Endothelial cell of umbilical vein (primary cell): ENCODE data around the gene GPR137B. TPM values are rescaled to one million over a fixed set of nuclear protein-coding genes. Genes with fewer than 3 reads are reported as not detected.

Source experiments
- BruUV-seq: library from RNA; stranded (reverse); fragments of 400-500 nt; replicated peaks from 2 replicates; lab custom pipeline; 2021; lab: Mats Ljungman, UMichigan
- CTCF ChIA-PET: fragments of 300-600, 350-600 bp; sonication (Branson Sonifier 250); formaldehyde crosslinking; loops from one replicate; lab custom pipeline; 2021; ENCODE audit warnings: antibody characterized with exemption, inconsistent platforms; lab: Charles Lee
- POLR2A ChIA-PET: fragments of 300-600, 350-600 bp; sonication (Branson Sonifier 250); formaldehyde crosslinking; loops from one replicate; lab custom pipeline; 2021; ENCODE audit warnings: antibody characterized with exemption, inconsistent platforms; lab: Charles Lee
- DNase-seq: peaks from one replicate; pipeline ENCODE4 v3.0.0-alpha.2; 2011; ENCODE audit warnings: low read depth, low spot score
- FAIRE-seq: peaks from 2 replicates; lab custom pipeline; 2011; peaks lifted over from hg19 to GRCh38; lab: Jason Lieb, UNC
- H2AFZ ChIP-seq: 2 replicates; pipeline ENCODE4 v1.6.0; 2012; ENCODE audit warnings: low read depth, low read length, control low read depth, inconsistent platforms
- H3K27ac ChIP-seq: 2 replicates; pipeline ENCODE4 v1.5.1; 2011; ENCODE audit warnings: low read depth, mild to moderate bottlenecking, control low read depth, low read length, moderate library complexity; ENCODE audit not compliant: insufficient read depth
- H3K27me3 ChIP-seq, 2 experiments: 2 replicates each; pipeline versions ENCODE4 v1.6.0 to v1.6.1; 2011; ENCODE audit warnings: low read length in 2 of 2, mixed read lengths in 1 of 2; ENCODE audit not compliant: control insufficient read depth in 2 of 2, insufficient read depth in 2 of 2
- H3K36me3 ChIP-seq, 2 experiments: 2 replicates in 1 of 2; 3 replicates in 1 of 2; pipeline ENCODE4 v1.5.1; 2011; ENCODE audit warnings: low read length in 2 of 2, mild to moderate bottlenecking in 1 of 2, moderate library complexity in 1 of 2; ENCODE audit not compliant: control insufficient read depth in 2 of 2, insufficient read depth in 2 of 2; ENCODE audit errors: extremely low read depth in 1 of 2
- H3K4me1 ChIP-seq: 3 replicates; pipeline ENCODE4 v1.5.1; 2011; ENCODE audit warnings: mild to moderate bottlenecking, low read length; ENCODE audit not compliant: control insufficient read depth, insufficient read depth; ENCODE audit errors: extremely low read depth
- H3K4me2 ChIP-seq: 2 replicates; pipeline ENCODE4 v1.6.1; 2011; ENCODE audit warnings: low read length, control low read depth, mixed read lengths; ENCODE audit not compliant: insufficient read depth
- H3K4me3 ChIP-seq, 3 experiments: fragments of 200-600 bp in 1 of 3; sonication (generic), shearing (Covaris generic) in 1 of 3; replicated peaks in 1 of 3; 2 replicates each; pipeline ENCODE4 v1.5.1; 2011 to 2016; ENCODE audit warnings: control low read depth in 3 of 3, low read length in 3 of 3, mild to moderate bottlenecking in 2 of 3, inconsistent platforms in 1 of 3, low read depth in 1 of 3, moderate library complexity in 1 of 3; ENCODE audit not compliant: insufficient read depth in 1 of 3
- H3K79me2 ChIP-seq: 2 replicates; pipeline ENCODE4 v1.6.0; 2012; ENCODE audit warnings: low read length, inconsistent platforms; ENCODE audit not compliant: control insufficient read depth, insufficient read depth
- H3K9ac ChIP-seq: replicated peaks from 2 replicates; pipeline ENCODE3; 2011; ENCODE audit warnings: low read length, control low read depth; ENCODE audit not compliant: insufficient read depth; ENCODE audit errors: extremely low read depth
- H3K9me1 ChIP-seq: replicated peaks from 3 replicates; pipeline ENCODE4 v1.6.0; 2011; ENCODE audit warnings: mild to moderate bottlenecking, low read length; ENCODE audit not compliant: control insufficient read depth, insufficient read depth; ENCODE audit errors: extremely low read depth
- H3K9me3 ChIP-seq: replicated peaks from 2 replicates; pipeline ENCODE4 v1.5.1; 2012; ENCODE audit warnings: low read length, inconsistent platforms; ENCODE audit not compliant: control insufficient read depth, insufficient read depth
- H4K20me1 ChIP-seq: replicated peaks from 2 replicates; pipeline ENCODE3; 2011; ENCODE audit warnings: mild to moderate bottlenecking, low read length; ENCODE audit not compliant: control insufficient read depth, insufficient read depth; ENCODE audit errors: extremely low read depth
- EZH2 ChIP-seq: IDR thresholded peaks from 2 replicates; pipeline ENCODE4 v1.6.1; 2012; ENCODE audit warnings: borderline replicate concordance, low read depth, mild to moderate bottlenecking, moderate library complexity, low read length, inconsistent platforms; ENCODE audit not compliant: severe bottlenecking
- FOS ChIP-seq: IDR thresholded peaks from 2 replicates; pipeline ENCODE4 v1.6.1; 2011; ENCODE audit warnings: mild to moderate bottlenecking, low read length, moderate library complexity, borderline replicate concordance; ENCODE audit not compliant: insufficient read depth
- GATA2 ChIP-seq: IDR thresholded peaks from 2 replicates; pipeline ENCODE4 v1.7.0; 2011; ENCODE audit warnings: low read depth, mild to moderate bottlenecking, moderate library complexity, mixed read lengths, low read length; ENCODE audit not compliant: insufficient read length, insufficient read depth
- JUN ChIP-seq: IDR thresholded peaks from 2 replicates; pipeline ENCODE4 v1.6.1; 2011; ENCODE audit warnings: borderline replicate concordance, low read depth; ENCODE audit not compliant: insufficient read length, insufficient read depth
- MAX ChIP-seq: IDR thresholded peaks from 2 replicates; pipeline ENCODE4 v1.6.1; 2011; ENCODE audit not compliant: insufficient read depth, insufficient read length
- MYC ChIP-seq: IDR thresholded peaks from one replicate; pipeline ENCODE4 v1.6.1; 2011; ENCODE audit warnings: mild to moderate bottlenecking, low read depth, low read length
- POLR2A ChIP-seq: IDR thresholded peaks from 2 replicates; pipeline ENCODE4 v1.6.1; 2012; ENCODE audit warnings: low read depth, mild to moderate bottlenecking, control low read depth, low read length
- POLR2AphosphoS5 ChIP-seq: IDR thresholded peaks from 2 replicates; pipeline ENCODE4 v1.6.1; 2012; ENCODE audit warnings: low read depth, mild to moderate bottlenecking, control low read depth, low read length, moderate library complexity; ENCODE audit not compliant: insufficient read depth
- dilution Hi-C: fragments of 300-500 bp; cut with MboI; formaldehyde crosslinking; loops from one replicate; pipeline ENCODE4 v1.15.0; 2019; ENCODE audit warnings: low sequenced_read_pairs; ENCODE audit not compliant: extremely low pct_ligation_motif_present
- intact Hi-C: fragments of 100-400 bp; cut with micrococcal nuclease; formaldehyde crosslinking; loops from one replicate; pipeline ENCODE4 v1.10.0; 2022
- polyA plus RNA-seq, 4 experiments: library from polyadenylated mRNA; depleted of rRNA in 3 of 4; stranded (reverse) in 3 of 4; unstranded in 1 of 4; fragments of >200 nt; gene quantifications; 2 replicates each; pipeline versions ENCODE4 v1.2.1 to v1.2.3, GENCODE V29; 2011 to 2012; ENCODE audit warnings: missing spikeins in 1 of 4
- total RNA-seq: library from RNA; stranded (reverse); gene quantifications from 2 replicates; pipeline ENCODE4 v1.2.3, GENCODE V29; 2021
- TF ChIP-seq, protein P1 (sequence below), 2 donors: IDR thresholded peaks; 1 replicate in 1 of 2; 2 replicates in 1 of 2; pipeline ENCODE4 v1.5.1; 2011; ENCODE audit warnings: low read length in 2 of 2, mild to moderate bottlenecking in 2 of 2, moderate library complexity in 2 of 2, control low read depth in 1 of 2, inconsistent platforms in 1 of 2, low read depth in 1 of 2; ENCODE audit not compliant: insufficient read depth in 1 of 2; ENCODE audit errors: extremely low read depth in 1 of 2

Gene GPR137B
- total and polyA plus RNA-seq, 2 donors (not counting 3 experiments of a cell fraction or from before 2014, with no cell fraction given), result 7.8 to 11.9 TPM

DNA sequence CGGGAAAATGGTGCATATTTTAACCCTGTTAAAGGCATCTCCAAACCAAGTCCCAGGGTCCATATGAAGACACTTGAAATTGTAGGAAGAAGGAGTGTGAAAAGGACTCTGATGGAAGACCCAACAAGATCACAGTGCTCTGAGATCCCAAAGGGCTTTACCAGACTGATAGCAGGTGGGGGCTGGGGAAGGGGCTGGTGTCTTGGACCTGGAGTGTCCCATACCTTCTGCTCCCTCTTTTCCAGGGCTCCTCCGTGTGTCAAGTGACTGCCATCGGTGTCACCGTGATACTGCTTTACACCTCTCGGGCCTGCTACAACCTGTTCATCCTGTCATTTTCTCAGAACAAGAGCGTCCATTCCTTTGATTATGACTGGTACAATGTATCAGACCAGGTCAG is 37.3 kb downstream of the GPR137B start:
- CTCF ChIA-PET, result no interaction called here
- dilution Hi-C loops, result no loop called here

More for the DNA sequence above, 37.3 kb downstream of the GPR137B start:
- Histone ChIP-seq H3K9me1 (no peaks in the 10 kb centered on the region), H3K27ac (no peak overlapping the region), H3K36me3 (peaks cover 0 to 2% of the 10 kb centered on the region in 2 experiments), H3K4me1 (peaks cover 3% of the 10 kb centered on the region), H2AFZ (no peak overlapping the region), H3K9me3 (no peaks in the 10 kb centered on the region), H3K9ac (no peak overlapping the region), H3K27me3 (no peaks in the 10 kb centered on the region), H3K4me3 (no peak overlapping the region), H3K4me2 (no peak overlapping the region), H4K20me1 (no peaks in the 10 kb centered on the region), H3K79me2 (no peaks in the 10 kb centered on the region)
- TF ChIP-seq FOS (no peak), EZH2 (no peak), MAX (no peak), POLR2AphosphoS5 (no peak), JUN (no peak), MYC (no peak), GATA2 (no peak), POLR2A (no peak)
- TF ChIP-seq, protein P1, sequence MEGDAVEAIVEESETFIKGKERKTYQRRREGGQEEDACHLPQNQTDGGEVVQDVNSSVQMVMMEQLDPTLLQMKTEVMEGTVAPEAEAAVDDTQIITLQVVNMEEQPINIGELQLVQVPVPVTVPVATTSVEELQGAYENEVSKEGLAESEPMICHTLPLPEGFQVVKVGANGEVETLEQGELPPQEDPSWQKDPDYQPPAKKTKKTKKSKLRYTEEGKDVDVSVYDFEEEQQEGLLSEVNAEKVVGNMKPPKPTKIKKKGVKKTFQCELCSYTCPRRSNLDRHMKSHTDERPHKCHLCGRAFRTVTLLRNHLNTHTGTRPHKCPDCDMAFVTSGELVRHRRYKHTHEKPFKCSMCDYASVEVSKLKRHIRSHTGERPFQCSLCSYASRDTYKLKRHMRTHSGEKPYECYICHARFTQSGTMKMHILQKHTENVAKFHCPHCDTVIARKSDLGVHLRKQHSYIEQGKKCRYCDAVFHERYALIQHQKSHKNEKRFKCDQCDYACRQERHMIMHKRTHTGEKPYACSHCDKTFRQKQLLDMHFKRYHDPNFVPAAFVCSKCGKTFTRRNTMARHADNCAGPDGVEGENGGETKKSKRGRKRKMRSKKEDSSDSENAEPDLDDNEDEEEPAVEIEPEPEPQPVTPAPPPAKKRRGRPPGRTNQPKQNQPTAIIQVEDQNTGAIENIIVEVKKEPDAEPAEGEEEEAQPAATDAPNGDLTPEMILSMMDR (IDR thresholded peaks at IDR 0.05; ENCODE audit: extremely low read depth in 1 of 2, insufficient read depth in 1 of 2, low read depth in 1 of 2, low read length in 2 of 2), result no peak
- FAIRE-seq (no peak), DNase-seq (no peak)
- no TSS peak for BruUV-seq
- POLR2A ChIA-PET, result no interaction called here
- intact Hi-C loops, result no loop called here
